ENCODE results near the gene ZFAND3.

Gene ZFAND3

GRCh38 chr6:38159596-38159995, 340.1 kb downstream of the ZFAND3 start:
- DNase-seq: peak; percentile 7 to 20

DNA sequence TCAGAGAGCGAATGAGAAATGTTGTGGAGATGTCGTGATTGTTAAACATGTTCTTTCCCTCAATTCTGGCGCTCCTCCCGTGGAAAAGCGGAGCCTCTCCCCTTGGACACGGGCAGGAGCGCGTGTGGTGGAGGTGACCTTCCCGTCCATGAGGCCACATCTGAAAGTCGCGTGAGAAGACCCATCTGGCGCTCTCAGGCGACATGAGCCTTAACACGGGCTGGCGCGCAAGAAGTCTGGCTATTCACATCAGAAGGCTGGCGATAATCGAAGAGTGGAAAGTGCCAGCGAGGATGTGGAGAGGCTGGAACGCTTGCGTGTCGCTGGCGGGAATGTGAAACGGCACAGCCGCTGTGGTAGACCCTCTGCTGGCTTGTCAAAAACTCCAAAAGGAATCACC, 341.3 kb downstream of the ZFAND3 start:
- DNase-seq: no peak

DNA sequence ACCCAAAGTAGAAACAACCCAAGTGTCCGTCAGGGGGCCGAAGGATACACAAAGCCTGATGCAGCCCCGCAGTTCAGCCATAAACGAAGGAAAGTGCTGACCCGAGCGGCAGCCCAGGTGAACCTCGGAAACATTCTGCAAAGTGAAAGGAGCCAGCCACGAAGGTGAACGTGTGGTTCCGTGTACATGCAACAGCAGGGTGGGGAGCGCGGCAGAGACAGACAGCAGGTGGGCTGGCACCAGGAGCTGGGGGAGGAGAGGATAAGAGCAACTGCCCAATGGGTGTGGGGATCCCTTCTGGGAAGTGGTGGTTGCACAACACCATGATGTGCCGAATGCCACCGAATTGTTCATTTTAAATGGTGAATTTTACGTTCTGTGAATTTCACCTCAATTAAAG, 341.8 kb downstream of the ZFAND3 start:
- no peak for DNase-seq

DNA sequence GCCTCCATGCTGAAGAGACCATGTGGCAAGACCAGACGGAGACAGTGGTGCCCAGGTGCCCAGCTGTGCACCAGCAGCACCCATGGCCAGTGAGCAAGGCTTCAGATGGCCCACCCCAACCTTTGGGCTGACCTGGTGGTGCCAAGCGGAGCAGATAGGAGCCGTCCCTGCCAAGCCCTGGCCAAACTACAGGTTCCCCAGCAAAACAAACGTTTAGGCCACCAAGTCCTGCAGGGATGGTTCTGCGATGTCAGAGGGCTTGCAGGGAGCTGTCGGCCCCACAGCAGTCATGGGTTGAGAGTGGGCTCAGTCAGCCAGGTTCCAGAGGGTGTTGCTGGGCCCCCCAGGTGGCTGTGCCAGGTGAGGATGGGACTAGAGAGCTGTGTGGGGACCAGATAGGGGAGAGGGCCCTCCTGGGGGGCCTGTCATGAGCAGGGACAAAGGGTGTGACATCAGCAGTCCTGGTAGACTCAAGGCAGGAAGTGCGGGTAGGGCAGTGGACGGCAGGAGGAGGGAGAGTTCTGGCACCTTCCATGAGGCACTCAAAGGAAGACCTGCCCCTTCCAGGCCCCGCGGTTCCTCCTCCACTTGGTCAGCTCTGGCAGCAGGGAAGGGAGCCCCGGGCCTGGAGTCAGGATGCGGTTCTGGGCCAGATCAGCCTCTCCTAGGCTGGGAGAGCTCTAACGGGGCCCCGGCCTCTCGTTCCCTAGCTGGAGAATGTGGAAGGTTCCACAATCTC, 342.4 kb downstream of the ZFAND3 start:
- no peak for DNase-seq

DNA sequence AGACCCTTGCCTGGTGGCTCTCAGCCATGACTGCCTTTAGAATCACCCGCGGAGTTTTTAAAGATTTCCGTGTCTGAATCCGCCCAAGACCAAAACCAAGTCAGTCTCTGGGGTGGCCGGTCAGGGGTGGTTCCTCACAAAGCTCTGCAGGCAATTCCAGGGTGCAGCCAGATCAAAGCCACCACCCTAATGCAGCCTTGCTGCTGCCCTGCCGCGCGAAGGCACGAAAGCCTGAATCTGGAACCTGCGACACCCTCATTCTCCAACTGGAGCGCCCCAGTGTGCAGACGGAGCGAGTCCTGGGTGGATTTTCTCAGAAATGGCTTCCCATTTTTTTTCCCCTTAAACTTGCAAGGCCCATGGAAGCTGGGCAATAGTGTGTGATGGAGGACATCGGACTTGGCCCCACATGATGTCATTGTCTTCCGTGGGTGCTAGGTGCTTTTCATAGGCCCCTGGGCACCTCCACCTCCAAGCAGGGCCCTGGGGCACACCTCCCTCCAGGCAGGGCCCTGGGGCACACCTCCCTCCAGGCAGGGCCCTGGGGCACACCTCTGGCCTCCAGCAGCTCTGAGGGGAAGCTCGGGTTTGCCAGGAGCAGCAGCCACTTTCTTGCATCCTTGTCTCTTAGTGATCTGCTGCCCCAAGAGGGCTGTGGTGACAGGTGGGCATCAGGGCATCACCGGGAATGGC, 343.1 kb downstream of the ZFAND3 start:
- no peak for DNase-seq

- DNase-seq: no peak
Measured at GRCh38 chr6:38163186-38164130, 343.9 kb downstream of the ZFAND3 start.

GRCh38 chr6:38164131-38164481, 344.6 kb downstream of the ZFAND3 start:
- no peak for DNase-seq

DNA sequence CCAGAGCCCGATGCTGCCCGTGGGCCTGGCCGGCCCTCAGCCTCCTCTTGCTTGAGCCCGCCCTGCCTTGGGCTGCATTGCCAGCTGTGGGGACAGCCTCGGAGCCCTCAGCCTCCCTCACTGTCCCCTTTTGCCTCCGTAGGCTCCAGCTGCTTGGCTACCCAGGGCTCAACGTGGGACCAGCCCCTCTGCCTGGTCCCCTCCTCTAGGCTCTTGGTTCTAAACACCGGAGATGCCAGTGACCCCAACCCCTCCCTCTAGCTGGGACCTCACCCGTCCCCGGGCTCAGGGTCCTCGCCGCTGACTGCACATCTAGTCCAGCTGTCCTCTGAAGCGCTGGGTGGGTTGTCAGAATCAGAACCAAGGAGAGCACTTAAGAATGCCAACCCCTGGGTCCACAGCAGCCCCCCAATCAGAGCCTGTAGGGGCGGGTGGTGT, 345.2 kb downstream of the ZFAND3 start:
- no peak for DNase-seq

GRCh38 chr6:38166411-38167240, 347.1 kb downstream of the ZFAND3 start:
- DNase-seq: no peak

GRCh38 chr6:38167598-38167997, 348.1 kb downstream of the ZFAND3 start:
- no peak for DNase-seq

DNA sequence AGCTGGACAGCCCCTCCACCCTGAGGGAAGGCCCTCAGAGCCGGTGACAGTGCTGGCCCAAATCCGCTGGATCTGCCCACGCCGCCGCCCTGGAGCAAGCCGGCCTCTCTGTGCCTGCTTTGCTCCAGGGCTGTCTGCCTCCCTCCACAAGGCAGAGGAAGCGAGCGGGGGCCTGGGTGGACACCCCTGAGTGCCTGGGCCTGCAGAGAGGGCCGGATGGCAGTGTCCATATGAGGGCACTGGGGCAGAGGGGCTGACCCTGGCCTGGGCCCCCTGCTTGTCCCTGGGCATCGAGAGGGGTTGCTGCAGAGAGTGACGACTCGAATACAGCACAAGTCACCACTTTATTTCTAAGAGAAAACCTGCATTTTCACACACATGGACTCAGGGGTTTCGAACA, 348.6 kb downstream of the ZFAND3 start:
- no peak for DNase-seq

- DNase-seq: no peak
Measured at GRCh38 chr6:38168699-38169098, 349.2 kb downstream of the ZFAND3 start.

DNA sequence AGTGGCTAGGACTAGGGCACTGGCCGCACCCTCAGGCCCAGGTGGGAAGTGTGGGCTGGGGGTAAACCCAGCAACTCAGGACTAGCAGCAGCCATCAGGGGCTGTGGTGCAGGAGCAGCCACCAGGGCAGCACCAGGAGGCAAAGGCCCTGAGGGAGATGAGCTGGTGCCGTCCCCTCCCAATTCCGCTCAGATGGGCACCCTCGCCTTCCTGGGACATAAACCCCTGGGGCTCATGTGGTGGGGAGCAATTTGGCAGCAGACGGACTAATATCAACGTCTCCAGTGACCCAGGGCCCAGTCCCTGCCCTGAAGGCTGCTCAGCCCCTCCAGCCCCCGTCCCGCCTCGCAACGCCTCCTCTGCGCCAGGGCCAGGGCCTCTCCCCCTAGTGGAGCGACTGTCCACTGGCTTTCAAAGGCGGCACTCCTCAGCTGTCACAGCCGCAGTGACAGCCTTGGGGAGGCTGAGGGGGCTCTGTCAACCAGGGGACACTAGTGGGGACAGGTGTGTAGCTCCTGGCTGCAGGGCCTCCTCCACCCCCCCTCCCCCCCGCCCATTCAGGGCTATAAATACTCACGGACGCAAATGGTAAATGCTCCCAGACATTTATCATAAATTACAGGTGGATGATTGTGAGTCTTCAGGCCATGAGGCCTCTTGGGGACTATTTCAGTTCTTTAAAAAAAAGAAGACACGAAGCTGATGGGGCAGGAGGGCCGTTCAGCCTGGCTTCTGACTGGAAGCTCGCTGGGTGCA, 349.9 kb downstream of the ZFAND3 start:
- no peak for DNase-seq

DNA sequence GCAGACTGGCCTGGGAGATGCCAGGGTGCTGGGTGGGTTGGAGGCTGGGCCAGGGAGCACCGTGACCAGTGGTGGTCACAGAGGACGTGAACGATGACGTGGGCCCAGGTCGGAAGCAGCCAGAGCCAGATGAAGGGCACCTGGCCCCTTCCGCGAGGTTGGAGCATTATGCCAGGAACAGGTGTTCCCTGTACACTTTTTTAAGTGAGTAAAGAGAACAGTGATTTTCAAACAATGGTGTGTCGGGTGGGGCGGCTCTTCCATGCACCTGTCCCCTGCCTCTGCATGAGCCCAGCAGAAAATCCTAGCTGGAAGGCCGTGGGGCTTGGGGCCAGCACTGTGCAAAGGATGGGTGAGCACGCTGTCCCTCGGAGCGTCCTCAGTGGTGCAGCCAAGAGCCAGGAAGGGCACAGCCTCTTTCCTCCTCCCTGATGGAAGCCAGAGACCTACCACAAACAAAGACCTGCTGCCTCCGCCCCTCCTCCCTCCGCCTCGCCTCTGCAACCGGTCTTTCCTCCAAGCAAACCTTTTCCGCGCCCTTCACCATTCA, 350.5 kb downstream of the ZFAND3 start:
- DNase-seq: no peak

- DNase-seq: no peak
Measured at GRCh38 chr6:38170666-38171355, 351.3 kb downstream of the ZFAND3 start.

GRCh38 chr6:38171997-38172738, 352.6 kb downstream of the ZFAND3 start:
- no peak for DNase-seq

GRCh38 chr6:38172739-38173410, 353.3 kb downstream of the ZFAND3 start:
- DNase-seq: no peak

DNA sequence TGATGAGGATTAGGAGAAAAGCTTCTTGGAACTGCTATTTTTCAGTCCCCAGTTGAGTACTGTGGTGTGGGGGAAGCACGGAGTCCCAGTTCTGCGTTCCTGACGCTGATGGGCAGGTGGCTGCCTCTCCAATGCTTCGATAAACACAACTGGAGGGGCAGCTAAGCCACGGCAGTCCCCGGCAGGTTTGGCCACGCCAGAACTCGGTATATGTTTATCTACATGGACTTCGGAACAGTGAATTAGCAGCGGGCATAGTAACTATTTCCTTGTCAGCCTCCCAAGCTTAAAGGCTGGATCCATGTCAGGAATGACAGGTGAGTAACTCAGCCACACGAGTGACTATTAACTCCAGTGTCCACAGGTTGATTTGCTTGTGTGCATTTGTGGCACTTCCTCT, 354.4 kb downstream of the ZFAND3 start:
- DNase-seq: no peak

- DNase-seq: no peak
Measured at GRCh38 chr6:38174315-38174714, 354.8 kb downstream of the ZFAND3 start.

Data from inflammatory macrophage treated with lipopolysaccharide for 1 hour (primary cell).